Stimulated activated CD4-positive, alpha-beta T cell treated with anti-CD3 and anti-CD28 coated beads, Interleukin-2, amount 100 ng/mL, for 48 hours (primary cell): Measurements from ENCODE around the gene USP5.
A peak's percentile ranks its signal among the peaks of the same experiment; 100 is the strongest.

Source experiments
- DNase-seq, 2 donors: peaks; one replicate each; pipeline ENCODE4 v3.0.0-alpha.2; 2020

Gene USP5

DNA sequence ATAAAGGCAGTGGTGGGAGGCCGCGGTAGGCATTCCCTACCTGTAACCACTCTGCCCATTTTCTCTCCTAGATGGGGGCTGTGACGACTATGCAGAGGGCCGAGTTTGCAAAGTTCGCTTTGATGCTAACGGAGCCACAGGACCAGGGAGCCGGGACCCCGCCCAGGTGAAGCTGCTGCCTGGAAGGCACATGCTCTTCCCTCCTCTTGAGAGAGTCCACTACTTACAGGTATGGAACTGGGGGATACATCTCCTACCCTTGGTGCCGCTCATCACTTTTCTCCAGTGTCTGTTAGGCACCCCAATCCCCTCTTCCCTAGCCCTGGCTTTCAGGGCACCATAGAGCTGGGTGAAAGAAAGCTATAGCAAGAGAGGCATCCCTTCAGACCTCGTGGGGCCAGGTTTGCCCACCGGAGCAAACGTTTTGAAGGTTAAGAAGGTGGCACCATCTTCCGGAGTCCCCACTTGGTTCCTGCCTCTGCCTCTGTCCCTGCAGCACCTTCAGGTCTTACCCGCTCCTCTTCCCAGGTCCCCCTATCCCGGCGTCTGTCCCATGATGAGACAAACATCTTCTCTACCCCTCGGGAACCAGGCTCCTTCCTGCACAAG lies 25.7 kb upstream of the USP5 start:
- DNase-seq: no peak

DNA sequence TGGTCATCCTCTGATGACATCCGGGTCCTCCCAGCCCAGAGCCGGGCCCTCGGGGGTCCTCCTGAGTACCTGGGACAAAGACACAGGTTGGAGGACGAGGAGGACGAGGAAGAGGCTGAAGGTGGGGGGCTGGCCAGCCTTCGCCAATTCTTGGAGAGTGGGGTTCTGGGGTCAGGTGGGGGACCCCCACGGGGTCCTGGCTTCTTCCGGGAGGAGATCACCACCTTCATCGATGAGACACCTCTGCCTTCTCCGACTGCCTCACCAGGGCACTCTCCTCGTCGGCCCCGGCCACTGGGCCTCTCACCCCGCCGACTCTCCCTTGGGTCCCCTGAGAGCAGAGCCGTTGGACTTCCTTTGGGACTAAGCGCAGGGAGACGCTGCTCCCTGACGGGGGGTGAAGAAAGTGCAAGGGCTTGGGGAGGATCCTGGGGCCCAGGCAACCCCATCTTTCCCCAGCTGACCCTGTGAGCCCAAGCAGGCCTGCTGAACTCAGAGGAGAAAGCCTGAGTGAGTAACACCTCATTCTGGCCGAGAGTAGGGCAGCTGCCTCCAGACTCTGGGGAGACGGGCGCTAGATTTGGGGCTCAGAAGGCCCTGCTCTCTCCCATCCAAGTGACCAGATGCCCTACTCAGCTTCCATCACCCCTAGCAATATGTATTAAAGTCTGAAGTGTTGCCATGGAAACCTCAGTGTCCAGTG lies 25.1 kb upstream of the USP5 start:
- no peak for DNase-seq

DNA sequence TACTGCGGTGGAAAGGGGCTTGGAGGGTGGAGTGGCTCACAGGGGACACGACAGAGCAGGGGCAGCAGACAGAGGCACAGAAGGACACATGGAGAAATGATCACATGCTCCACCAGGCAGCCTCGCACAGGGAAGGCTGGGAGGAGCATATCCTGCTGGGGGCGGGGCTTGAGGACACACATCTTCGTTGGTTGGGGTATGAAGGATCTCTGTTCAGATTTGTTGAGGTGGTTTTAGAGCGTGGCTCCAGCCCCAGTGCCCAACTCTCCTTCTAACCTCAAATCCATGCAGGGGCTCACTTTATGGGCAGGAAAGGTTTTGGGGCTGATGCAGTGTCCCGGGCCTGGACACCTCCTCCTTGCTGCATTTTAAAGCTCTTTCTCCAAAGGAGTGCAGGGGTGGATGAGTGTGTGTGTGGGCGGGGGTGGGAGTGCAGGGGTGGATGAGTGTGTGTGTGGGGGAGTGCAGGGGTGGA lies 24.5 kb upstream of the USP5 start:
- peak; percentile 50 to 52 for DNase-seq

DNA sequence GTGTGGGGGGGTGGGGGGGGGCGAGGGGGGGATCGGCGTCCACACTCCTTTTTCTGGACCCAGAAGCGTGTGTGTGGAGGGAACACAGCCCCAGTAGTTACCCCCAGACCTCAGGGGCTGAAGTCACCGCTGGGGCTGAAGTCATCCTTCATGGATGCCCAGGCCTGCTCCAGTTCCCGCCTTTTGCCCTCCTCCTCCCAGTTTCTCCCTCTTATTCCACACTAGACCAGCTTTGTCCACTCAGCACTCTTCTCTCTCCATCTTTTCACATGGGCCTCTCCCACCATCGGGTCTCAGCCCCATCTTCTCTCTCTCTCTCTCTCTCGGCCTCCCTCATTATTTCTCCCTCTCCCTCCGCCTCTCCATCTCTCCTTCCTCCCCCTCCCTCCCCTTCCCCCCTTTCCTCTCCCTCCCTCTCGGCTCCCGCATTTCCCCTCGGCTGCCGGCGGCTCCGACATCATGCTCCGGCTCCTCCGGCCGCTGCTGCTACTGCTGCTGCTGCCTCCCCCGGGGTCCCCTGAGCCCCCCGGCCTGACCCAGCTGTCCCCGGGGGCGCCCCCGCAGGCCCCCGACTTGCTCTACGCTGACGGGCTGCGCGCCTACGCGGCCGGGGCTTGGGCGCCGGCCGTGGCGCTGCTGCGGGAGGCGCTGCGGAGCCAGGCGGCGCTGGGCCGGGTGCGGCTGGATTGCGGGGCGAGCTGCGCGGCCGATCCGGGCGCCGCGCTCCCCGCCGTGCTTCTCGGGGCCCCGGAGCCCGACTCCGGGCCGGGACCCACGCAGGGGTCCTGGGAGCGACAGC lies 23.8 kb upstream of the USP5 start, which contains the start of gene P3H3:
TSS of gene P3H3 (plus strand) at position 426 of the 799 bp plus-strand sequence. CDS start at position 460, 34 bp downstream.
- DNase-seq: no peak

DNA sequence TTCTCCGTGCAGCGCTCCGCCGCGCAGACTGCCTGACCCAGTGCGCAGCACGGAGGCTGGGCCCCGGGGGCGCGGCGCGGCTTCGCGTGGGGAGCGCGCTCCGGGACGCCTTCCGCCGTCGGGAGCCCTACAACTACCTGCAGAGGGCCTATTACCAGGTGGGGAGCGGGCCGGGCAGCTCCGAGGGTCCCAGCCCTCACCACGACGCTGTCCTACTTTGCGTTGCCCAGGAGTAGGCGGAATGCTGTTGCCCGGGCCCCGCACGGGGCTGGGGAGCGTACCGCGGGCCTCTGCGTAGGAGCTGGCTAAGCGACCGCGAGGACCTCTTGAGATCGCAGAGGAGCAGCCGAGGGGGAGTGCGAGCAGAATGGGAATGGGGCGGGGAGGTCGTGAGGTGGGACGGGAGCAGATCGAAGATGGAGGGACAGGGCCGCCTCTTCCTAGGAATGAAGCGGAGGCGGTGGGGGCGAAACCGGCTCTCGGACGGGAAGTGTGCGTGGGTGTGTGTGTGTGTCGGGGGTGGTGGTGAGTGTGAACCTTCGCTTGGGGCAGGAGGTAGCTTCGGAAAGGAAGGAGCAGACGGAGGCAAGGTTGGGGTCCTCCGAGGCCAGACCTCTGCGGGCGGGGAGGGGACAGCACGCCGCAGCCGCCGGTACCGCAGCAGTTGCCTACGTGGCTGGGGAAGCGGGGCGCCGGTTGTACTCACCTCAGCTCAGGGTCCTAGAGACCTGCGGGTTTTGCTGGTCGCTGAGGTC lies 23.0 kb upstream of the USP5 start:
- DNase-seq: no peak

- no peak for DNase-seq
Observed at GRCh38 chr12:6829536-6830220, 22.3 kb upstream of the USP5 start.

- DNase-seq: no peak
Observed at GRCh38 chr12:6830286-6830890, 21.6 kb upstream of the USP5 start.

DNA sequence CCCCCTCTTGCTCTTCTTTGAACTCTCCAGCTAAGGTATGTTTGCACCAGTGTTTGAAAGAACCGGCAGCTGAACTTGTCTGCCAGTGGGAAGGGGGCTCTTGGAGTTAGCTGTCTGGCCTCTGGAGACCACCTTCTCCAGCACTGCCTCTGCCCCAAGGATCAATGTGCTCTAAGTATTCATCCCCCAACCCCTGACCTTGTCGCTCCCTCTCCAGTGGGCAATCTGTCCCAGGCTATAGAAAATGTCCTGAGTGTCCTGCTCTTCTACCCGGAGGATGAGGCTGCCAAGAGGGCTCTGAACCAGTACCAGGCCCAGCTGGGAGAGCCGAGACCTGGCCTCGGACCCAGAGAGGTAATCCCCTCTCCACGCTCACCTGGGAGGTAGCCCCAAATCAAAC lies 21.0 kb upstream of the USP5 start:
- DNase-seq: no peak

GRCh38 chr12:6831450-6831995 lies 20.4 kb upstream of the USP5 start:
- no peak for DNase-seq

- DNase-seq: no peak
Observed at GRCh38 chr12:6832125-6832524, 19.8 kb upstream of the USP5 start.

DNA sequence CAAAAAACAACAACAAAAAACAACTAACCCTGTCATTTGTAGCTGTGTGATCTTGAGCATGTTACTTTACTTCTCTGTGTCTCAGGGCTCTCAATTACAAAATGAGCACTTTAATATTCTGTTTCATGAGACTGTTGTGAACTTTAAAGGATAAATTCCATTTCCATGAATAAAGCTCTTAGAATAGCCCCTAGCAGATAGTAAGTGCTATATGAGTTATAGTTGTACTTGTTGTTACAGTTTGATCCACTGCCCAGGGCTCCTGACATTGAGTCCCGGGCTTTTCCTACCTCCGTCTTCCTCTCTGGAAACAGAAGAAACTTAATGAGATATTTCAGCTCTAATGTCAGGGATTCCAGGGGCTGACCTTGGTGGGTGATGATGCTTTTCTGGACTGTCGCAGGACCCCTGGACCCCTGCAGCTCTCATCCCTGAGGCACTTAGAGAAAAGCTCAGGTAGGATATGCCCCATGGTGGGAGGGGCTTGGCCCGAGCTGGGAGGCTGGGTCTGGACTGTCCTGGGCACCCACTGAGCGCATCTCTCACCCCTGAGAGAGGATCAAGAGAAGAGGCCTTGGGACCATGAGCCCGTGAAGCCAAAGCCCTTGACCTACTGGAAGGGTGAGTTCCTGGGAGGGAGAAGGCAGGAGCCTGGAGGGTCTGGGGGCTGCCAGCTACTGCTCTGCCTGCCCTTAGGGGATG lies 18.6 kb upstream of the USP5 start:
- DNase-seq: no peak

DNA sequence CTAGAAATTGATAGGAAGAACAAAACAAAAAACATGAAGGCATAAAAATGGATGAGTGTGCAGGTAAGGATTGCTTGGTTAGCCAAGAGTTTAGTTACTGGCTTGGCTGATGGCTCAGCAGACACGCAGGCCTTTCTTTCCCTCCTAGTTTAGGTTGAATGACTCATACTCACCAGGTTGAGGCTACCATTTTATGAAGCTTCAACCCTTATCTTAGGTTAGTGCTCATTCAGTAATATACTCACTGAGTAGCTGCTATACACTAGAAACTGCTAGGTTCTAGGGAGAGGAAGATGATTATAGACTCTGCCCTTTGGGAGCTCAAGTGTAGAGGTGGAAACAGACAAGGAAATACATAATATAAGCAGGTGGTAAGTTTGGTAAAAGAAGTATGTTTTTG lies 17.7 kb upstream of the USP5 start:
- no peak for DNase-seq

DNA sequence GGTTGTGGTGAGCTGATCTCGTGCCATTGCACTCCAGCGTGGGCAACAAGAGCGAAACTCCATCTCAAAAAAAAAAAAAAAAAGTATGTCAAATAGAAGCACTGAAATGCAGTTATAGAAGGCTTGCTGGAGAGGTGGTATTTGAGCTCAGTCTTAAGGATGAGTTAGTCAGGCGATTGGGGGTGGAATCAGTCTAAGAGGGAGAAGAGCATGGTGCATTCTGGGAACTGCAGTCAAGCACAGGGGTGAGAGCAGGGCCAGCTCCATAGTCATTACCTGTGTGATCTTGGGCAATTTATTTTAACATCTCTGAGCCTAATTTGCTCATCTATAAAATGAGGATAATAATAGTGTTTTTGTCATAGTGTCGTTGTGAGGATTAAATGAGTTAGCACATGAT lies 17.1 kb upstream of the USP5 start:
- DNase-seq: no peak

- no peak for DNase-seq
Observed at GRCh38 chr12:6836851-6837250, 15.1 kb upstream of the USP5 start.

GRCh38 chr12:6837370-6838060 lies 14.4 kb upstream of the USP5 start:
- no peak for DNase-seq

GRCh38 chr12:6838854-6839253 lies 13.1 kb upstream of the USP5 start:
- DNase-seq: no peak

DNA sequence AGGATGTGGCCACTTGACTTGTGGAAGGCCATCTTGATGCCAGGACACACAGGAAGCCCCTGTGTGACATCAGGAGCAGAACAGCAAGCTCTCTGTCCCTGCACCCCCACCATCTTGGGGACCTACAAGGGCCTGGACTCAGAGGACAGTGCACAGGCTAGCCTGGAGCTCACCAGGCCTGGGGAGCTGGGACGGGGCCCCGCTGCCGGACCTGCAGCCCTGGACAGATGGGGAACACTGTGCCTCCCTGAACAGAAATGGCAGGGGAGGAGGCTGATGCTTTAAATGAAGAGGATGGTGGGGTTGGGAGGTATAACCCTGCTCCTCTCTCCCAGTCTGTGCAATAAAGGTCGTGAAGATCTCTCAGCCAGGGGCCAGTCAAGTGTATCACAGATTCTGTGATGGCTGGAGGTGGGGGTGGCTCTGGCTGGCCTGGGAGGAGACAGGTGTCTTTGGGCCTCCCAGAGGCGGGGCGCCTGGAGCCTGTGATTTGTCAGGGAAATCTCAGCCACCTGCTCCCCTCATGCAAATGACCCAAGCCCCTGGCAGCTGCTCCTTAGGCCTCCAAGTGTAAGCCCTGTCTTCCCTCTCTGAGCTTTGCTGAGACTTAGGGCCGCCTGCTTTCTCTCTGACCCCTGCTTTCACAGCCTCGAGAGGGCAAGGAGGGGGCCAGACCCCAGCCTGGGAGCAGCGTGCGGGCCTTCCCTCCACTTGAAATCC lies 12.3 kb upstream of the USP5 start:
- no peak for DNase-seq

DNA sequence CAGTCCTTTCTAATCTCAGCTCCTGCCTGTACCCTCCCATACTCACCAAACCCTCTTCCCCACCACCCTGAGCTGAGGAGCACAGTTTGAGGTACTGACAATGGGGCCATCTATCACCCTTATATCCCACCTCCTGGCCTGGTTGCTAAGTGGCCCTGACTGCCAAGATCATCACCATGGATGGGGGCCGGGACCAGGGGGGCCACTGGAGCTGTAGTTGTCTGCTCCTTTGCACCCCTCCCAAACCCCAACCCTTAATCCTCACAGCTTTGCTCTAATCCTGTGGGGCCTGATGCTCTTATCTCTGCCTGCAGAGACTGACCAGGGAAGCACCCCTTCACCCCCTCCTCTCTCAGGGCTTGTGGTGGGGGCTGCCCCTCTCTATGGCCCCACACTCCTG lies 11.6 kb upstream of the USP5 start:
- no peak for DNase-seq

- no peak for DNase-seq
Observed at GRCh38 chr12:6840761-6841515, 11.0 kb upstream of the USP5 start, which contains the start of gene GNB3. GNB3 (plus strand) TSS chr12:6840925; CDS start chr12:6841288, 363 bp downstream.
